Astrocyte (in vitro differentiated cells and primary cell): Measurements from ENCODE around the gene SEC23B. TPM values are rescaled to one million over a fixed set of nuclear protein-coding genes. Genes with fewer than 3 reads are reported as not detected.

Experiments
- DNase-seq: peaks from one replicate; pipeline ENCODE4 v3.0.0-alpha.2; 2010; ENCODE audit warnings: low read depth
- FAIRE-seq: peaks from 2 replicates; lab custom pipeline; 2011; peaks lifted over from hg19 to GRCh38; lab: Jason Lieb, UNC
- H2AFZ ChIP-seq: 2 replicates; pipeline ENCODE4 v1.6.0; 2012; ENCODE audit warnings: low read depth, low read length, inconsistent platforms
- H3K27ac ChIP-seq: 2 replicates; pipeline ENCODE4 v1.5.1; 2011; ENCODE audit warnings: low read depth, low read length, inconsistent platforms
- H3K27me3 ChIP-seq: 2 replicates; pipeline ENCODE4 v1.6.0; 2011; ENCODE audit warnings: low read length, inconsistent platforms; ENCODE audit not compliant: insufficient read depth
- H3K36me3 ChIP-seq: 2 replicates; pipeline ENCODE4 v1.5.1; 2011; ENCODE audit warnings: low read length, inconsistent platforms; ENCODE audit not compliant: insufficient read depth
- H3K4me1 ChIP-seq: 2 replicates; pipeline ENCODE4 v1.5.1; 2011; ENCODE audit warnings: low read length, inconsistent platforms; ENCODE audit not compliant: insufficient read depth
- H3K4me2 ChIP-seq: 2 replicates; pipeline ENCODE4 v1.6.0; 2012; ENCODE audit warnings: low read length, inconsistent platforms
- H3K4me3 ChIP-seq: 2 replicates; pipeline ENCODE4 v1.5.1; 2011; ENCODE audit warnings: low read depth, mild to moderate bottlenecking, low read length, inconsistent platforms; ENCODE audit not compliant: insufficient read depth
- H3K79me2 ChIP-seq: 2 replicates; pipeline ENCODE4 v1.6.0; 2012; ENCODE audit warnings: mild to moderate bottlenecking, low read length, inconsistent platforms; ENCODE audit not compliant: insufficient read depth
- H3K9ac ChIP-seq: 2 replicates; pipeline ENCODE4 v1.6.0; 2012; ENCODE audit warnings: mild to moderate bottlenecking, low read length, inconsistent platforms
- H3K9me3 ChIP-seq: 2 replicates; pipeline ENCODE4 v1.5.1; 2012; ENCODE audit warnings: low read depth, mild to moderate bottlenecking, low read length, inconsistent platforms; ENCODE audit not compliant: insufficient read depth
- H4K20me1 ChIP-seq: 2 replicates; pipeline ENCODE4 v1.6.0; 2012; ENCODE audit warnings: low read length, inconsistent platforms; ENCODE audit not compliant: insufficient read depth
- H3K27ac Mint-ChIP-seq: one replicate; pipeline ENCODE4 v1.8.0; 2021; ENCODE audit warnings: mild to moderate bottlenecking, mixed read lengths; ENCODE audit not compliant: unreplicated experiment
- H3K27me3 Mint-ChIP-seq: one replicate; pipeline ENCODE4 v1.8.0; 2021; ENCODE audit warnings: low read depth, mixed read lengths; ENCODE audit not compliant: unreplicated experiment
- H3K36me3 Mint-ChIP-seq: one replicate; pipeline ENCODE4 v1.8.0; 2021; ENCODE audit warnings: low read depth, mixed read lengths; ENCODE audit not compliant: unreplicated experiment
- H3K4me1 Mint-ChIP-seq: one replicate; pipeline ENCODE4 v1.8.0; 2021; ENCODE audit warnings: low read depth, mixed read lengths; ENCODE audit not compliant: unreplicated experiment
- H3K4me3 Mint-ChIP-seq: one replicate; pipeline ENCODE4 v1.8.0; 2021; ENCODE audit warnings: mild to moderate bottlenecking, moderate library complexity, mixed read lengths; ENCODE audit not compliant: unreplicated experiment
- H3K9me3 Mint-ChIP-seq: one replicate; pipeline ENCODE4 v1.8.0; 2021; ENCODE audit warnings: mild to moderate bottlenecking, mixed read lengths; ENCODE audit not compliant: unreplicated experiment
- CTCF ChIP-seq: IDR thresholded peaks from 2 replicates; pipeline ENCODE4 v1.5.1; 2011; ENCODE audit warnings: low read depth, mild to moderate bottlenecking, inconsistent platforms, low read length, moderate library complexity; ENCODE audit not compliant: insufficient read depth
- EZH2 ChIP-seq: IDR thresholded peaks from 2 replicates; pipeline ENCODE4 v1.6.1; 2012; ENCODE audit warnings: mild to moderate bottlenecking, low read length, inconsistent platforms; ENCODE audit not compliant: insufficient read depth
- total RNA-seq: library from RNA; stranded (reverse); gene quantifications from 2 replicates; pipeline ENCODE4 v1.2.1, GENCODE V29; 2021

The SEC23B gene
- total RNA-seq, 1 donor from 2014 or later = 61.5 TPM

GRCh38 chr20:18477821-18478220 is 29.9 kb upstream of the SEC23B start:
- Mint-ChIP-seq H3K4me3 (no peak overlapping the region), H3K36me3 (peaks cover 4% of the 10 kb centered on the region)
- peaks cover 55% of the 10 kb centered on the region for H3K36me3 ChIP-seq

GRCh38 chr20:18481596-18481995 is 26.1 kb upstream of the SEC23B start:
- no peak overlapping the region for H2AFZ ChIP-seq
- no peak overlapping the region for H3K27ac Mint-ChIP-seq
- no peaks in the 10 kb centered on the region for H3K9me3 ChIP-seq
- H3K4me1 ChIP-seq = no peaks in the 10 kb centered on the region
- H3K27ac ChIP-seq = no peak overlapping the region
- no peak overlapping the region for H3K4me3 Mint-ChIP-seq
- no peak overlapping the region for H3K4me2 ChIP-seq
- DNase-seq (no peak), FAIRE-seq (no peak)
- no peaks in the 10 kb centered on the region for H3K4me1 Mint-ChIP-seq
- peaks cover 50% of the 10 kb centered on the region for H3K36me3 ChIP-seq
- H3K27me3 Mint-ChIP-seq = no peaks in the 10 kb centered on the region
- H4K20me1 ChIP-seq = no peaks in the 10 kb centered on the region
- H3K9me3 Mint-ChIP-seq = no peaks in the 10 kb centered on the region
- no peaks in the 10 kb centered on the region for H3K27me3 ChIP-seq
- no peak overlapping the region for H3K9ac ChIP-seq
- H3K79me2 ChIP-seq = no peaks in the 10 kb centered on the region
- TF ChIP-seq EZH2 = no peak
- peaks cover 8% of the 10 kb centered on the region for H3K36me3 Mint-ChIP-seq
- no peak overlapping the region for H3K4me3 ChIP-seq

More at GRCh38 chr20:18477821-18478220, 29.9 kb upstream of the SEC23B start:
- no peak overlapping the region for H3K4me2 ChIP-seq
- H3K27ac ChIP-seq = no peak overlapping the region
- H3K9me3 ChIP-seq = no peaks in the 10 kb centered on the region
- no peaks in the 10 kb centered on the region for H3K4me1 ChIP-seq
- no peaks in the 10 kb centered on the region for H4K20me1 ChIP-seq
- no peaks in the 10 kb centered on the region for H3K9me3 Mint-ChIP-seq
- H3K27me3 Mint-ChIP-seq = no peaks in the 10 kb centered on the region
- no peak for FAIRE-seq
- no peak for TF ChIP-seq EZH2
- TF ChIP-seq CTCF = no peak
- H3K27me3 ChIP-seq = no peaks in the 10 kb centered on the region
- no peak overlapping the region for H3K9ac ChIP-seq
- no peaks in the 10 kb centered on the region for H3K79me2 ChIP-seq
- DNase-seq = no peak
- H3K4me3 ChIP-seq = no peak overlapping the region
- H3K4me1 Mint-ChIP-seq = no peaks in the 10 kb centered on the region
- no peak overlapping the region for H2AFZ ChIP-seq
- H3K27ac Mint-ChIP-seq = no peak overlapping the region

- Mint-ChIP-seq H3K27ac (no peak overlapping the region), H3K27me3 (no peaks in the 10 kb centered on the region), H3K36me3 (peaks cover 7% of the 10 kb centered on the region), H3K4me3 (no peak overlapping the region), H3K9me3 (no peaks in the 10 kb centered on the region), H3K4me1 (no peaks in the 10 kb centered on the region)
- no peak overlapping the region for H3K9ac ChIP-seq
- H3K4me1 ChIP-seq = no peaks in the 10 kb centered on the region
- no peak overlapping the region for H3K4me3 ChIP-seq
- H3K79me2 ChIP-seq = no peaks in the 10 kb centered on the region
- no peak overlapping the region for H3K4me2 ChIP-seq
- H3K27ac ChIP-seq = no peak overlapping the region
- no peaks in the 10 kb centered on the region for H3K9me3 ChIP-seq
- DNase-seq (no peak), FAIRE-seq (no peak)
- no peaks in the 10 kb centered on the region for H4K20me1 ChIP-seq
- peaks cover 19% of the 10 kb centered on the region for H3K36me3 ChIP-seq
- no peaks in the 10 kb centered on the region for H3K27me3 ChIP-seq
- no peak overlapping the region for H2AFZ ChIP-seq
- no peak for TF ChIP-seq CTCF
- no peak for TF ChIP-seq EZH2
Measured at GRCh38 chr20:18488301-18488700, 19.4 kb upstream of the SEC23B start.
